ENCODE results near the gene NPLOC4.

NPLOC4 gene

GRCh38 chr17:81552244-81553017 lies 84.5 kb downstream of the NPLOC4 start, which contains the start of gene FAAP100:
Gene FAAP100, minus strand, starts transcription at chr17:81552353. Its CDS starts 23 bp downstream, at chr17:81552330.
- Histone ChIP-seq H3K4me1 (ENCODE audit: insufficient read depth, low read length, poor library complexity, severe bottlenecking) (peaks cover 35% of the 10 kb centered on the region), H4K20me1 (ENCODE audit: insufficient read depth, low read length, poor library complexity, severe bottlenecking) (peaks cover 20% of the 10 kb centered on the region), H3K36me3 (ENCODE audit: insufficient read depth, low read length) (peaks cover 16% of the 10 kb centered on the region; the same call in 1 of the 2 replicates), H3K9me2 (replicated peaks; ENCODE audit: low read depth, low read length) (no peaks in the 10 kb centered on the region), H2AFZ (ENCODE audit: low read length) (peak within 1 kb of the TSS; percentile 91), H3K4me3 (ENCODE audit: low read length, poor library complexity, severe bottlenecking) (peak within 1 kb of the TSS; percentile 90), H3K79me2 (ENCODE audit: insufficient read depth, low read length) (peaks cover 33% of the 10 kb centered on the region), H3F3A (ENCODE audit: low read depth) (peaks cover 10% of the 10 kb centered on the region; the same call in 1 of the 2 replicates), H3K4me2 (ENCODE audit: low read depth, low read length, poor library complexity, severe bottlenecking) (peak within 1 kb of the TSS; percentile 83), H3K27me3 (ENCODE audit: insufficient read depth, low read length, poor library complexity, severe bottlenecking) (no peaks in the 10 kb centered on the region), H3K9ac (ENCODE audit: low read depth, low read length, poor library complexity, severe bottlenecking) (peak within 1 kb of the TSS; percentile 94), H3K9me3 (ENCODE audit: insufficient read depth, low read depth, low read length) (no peaks in the 10 kb centered on the region)
- no peak for TF ChIP-seq CTCF (conservative IDR thresholded peaks at IDR 0.05; ENCODE audit: low read length)
- no peak for TF ChIP-seq EZH2phosphoT487 (IDR thresholded peaks at IDR 0.05; ENCODE audit: borderline replicate concordance)

GRCh38 chr17:81551458-81552243 lies 85.3 kb downstream of the NPLOC4 start:
- Histone ChIP-seq H3K9me3 (ENCODE audit: insufficient read depth, low read depth, low read length) (no peaks in the 10 kb centered on the region), H3K79me2 (ENCODE audit: insufficient read depth, low read length) (peaks cover 33% of the 10 kb centered on the region), H3K9ac (ENCODE audit: low read depth, low read length, poor library complexity, severe bottlenecking) (peak overlapping the region; percentile 94), H3F3A (ENCODE audit: low read depth) (peaks cover 10% of the 10 kb centered on the region; the same call in 1 of the 2 replicates), H4K20me1 (ENCODE audit: insufficient read depth, low read length, poor library complexity, severe bottlenecking) (peaks cover 20% of the 10 kb centered on the region), H3K4me3 (ENCODE audit: low read length, poor library complexity, severe bottlenecking) (peak overlapping the region; percentile 90), H3K9me2 (replicated peaks; ENCODE audit: low read depth, low read length) (no peaks in the 10 kb centered on the region), H2AFZ (ENCODE audit: low read length) (peak overlapping the region; percentile 91), H3K27me3 (ENCODE audit: insufficient read depth, low read length, poor library complexity, severe bottlenecking) (no peaks in the 10 kb centered on the region), H3K36me3 (ENCODE audit: insufficient read depth, low read length) (peaks cover 15% of the 10 kb centered on the region; the same call in 1 of the 2 replicates), H3K4me2 (ENCODE audit: low read depth, low read length, poor library complexity, severe bottlenecking) (peak overlapping the region; percentile 83), H3K4me1 (ENCODE audit: insufficient read depth, low read length, poor library complexity, severe bottlenecking) (peaks cover 35% of the 10 kb centered on the region)
- TF ChIP-seq CTCF (conservative IDR thresholded peaks at IDR 0.05; ENCODE audit: low read length) (no peak), EZH2phosphoT487 (IDR thresholded peaks at IDR 0.05; ENCODE audit: borderline replicate concordance) (no peak)

- no peaks in the 10 kb centered on the region for H3K27me3 ChIP-seq (ENCODE audit: insufficient read depth, low read length, poor library complexity, severe bottlenecking)
- peaks cover 33% of the 10 kb centered on the region for H3K79me2 ChIP-seq (ENCODE audit: insufficient read depth, low read length)
- peaks cover 10% of the 10 kb centered on the region; the same call in 1 of the 2 replicates for H3F3A ChIP-seq (ENCODE audit: low read depth)
- peak overlapping the region; percentile 90 for H3K4me3 ChIP-seq (ENCODE audit: low read length, poor library complexity, severe bottlenecking)
- no peak for TF ChIP-seq EZH2phosphoT487 (IDR thresholded peaks at IDR 0.05; ENCODE audit: borderline replicate concordance)
- no peak for TF ChIP-seq CTCF (conservative IDR thresholded peaks at IDR 0.05; ENCODE audit: low read length)
- peak overlapping the region; percentile 83 for H3K4me2 ChIP-seq (ENCODE audit: low read depth, low read length, poor library complexity, severe bottlenecking)
- H3K36me3 ChIP-seq (ENCODE audit: insufficient read depth, low read length): peaks cover 16% of the 10 kb centered on the region; the same call in 1 of the 2 replicates
- H3K9me3 ChIP-seq (ENCODE audit: insufficient read depth, low read depth, low read length): no peaks in the 10 kb centered on the region
- peaks cover 20% of the 10 kb centered on the region for H4K20me1 ChIP-seq (ENCODE audit: insufficient read depth, low read length, poor library complexity, severe bottlenecking)
- H3K9ac ChIP-seq (ENCODE audit: low read depth, low read length, poor library complexity, severe bottlenecking): peak overlapping the region; percentile 94
- H3K9me2 ChIP-seq (replicated peaks; ENCODE audit: low read depth, low read length): no peaks in the 10 kb centered on the region
- peaks cover 35% of the 10 kb centered on the region for H3K4me1 ChIP-seq (ENCODE audit: insufficient read depth, low read length, poor library complexity, severe bottlenecking)
- no peak overlapping the region for H2AFZ ChIP-seq (ENCODE audit: low read length)
These were observed 86.0 kb downstream of the NPLOC4 start for GRCh38 chr17:81550830-81551457.

Data from Loucy (cell line).